K562 (cell line): Measurements from ENCODE around the gene CNN3. TPM values are rescaled to one million over a fixed set of nuclear protein-coding genes. Genes with fewer than 3 reads are reported as not detected.

Source experiments
- ATAC-seq: fragments of 200-7000 bp; cut with Tn5 transposase; 3 replicates; pipeline ENCODE4 v1.9.1; 2020; ENCODE audit warnings: moderate library complexity
- BruUV-seq: library from RNA; stranded (reverse); fragments of 400-500 nt; replicated peaks from 2 replicates; lab custom pipeline; 2021; lab: Mats Ljungman, UMichigan
- CTCF ChIA-PET: fragments of 300-600 bp; formaldehyde crosslinking; extraction: SDS; loops from one replicate; lab custom pipeline; 2021; ENCODE audit warnings: low intra/inter-chr PET ratio; lab: Yijun Ruan, JAX
- POLR2A ChIA-PET: fragments of 300-600, 350-650 bp; sonication (Branson Sonifier 250); formaldehyde crosslinking; extraction: SDS; loops from one replicate; lab custom pipeline; 2021; ENCODE audit warnings: antibody characterized with exemption, inconsistent platforms; lab: Yijun Ruan, JAX
- DNase-seq, 4 experiments: peaks; one replicate each; pipeline versions ENCODE4 v3.0.0 to v3.0.0-alpha.2; 2011 to 2018; ENCODE audit warnings: low spot score in 3 of 4, mixed read lengths in 3 of 4; ENCODE audit errors: extremely low read depth in 1 of 4
- FAIRE-seq: peaks from 2 replicates; lab custom pipeline; 2011; peaks lifted over from hg19 to GRCh38; lab: Jason Lieb, UNC
- H2AFZ ChIP-seq: 2 replicates; pipeline ENCODE4 v1.6.0; 2011; ENCODE audit warnings: low read depth, low read length, control low read depth, inconsistent platforms
- H3K27ac ChIP-seq: fragments of 200-600 bp; 3 replicates; pipeline ENCODE4 v1.8.0; 2011; ENCODE audit warnings: low read depth, mild to moderate bottlenecking, control low read depth, inconsistent platforms, low read length, moderate library complexity, mixed read lengths; ENCODE audit errors: extremely low read depth
- H3K27me3 ChIP-seq, 2 experiments: fragments of 300-600 bp in 1 of 2; 2 replicates in 1 of 2; 3 replicates in 1 of 2; pipeline versions ENCODE4 v1.6.0 to v1.8.0; 2011; ENCODE audit warnings: inconsistent platforms in 2 of 2, low read length in 2 of 2, mild to moderate bottlenecking in 1 of 2, mixed read lengths in 1 of 2, moderate library complexity in 1 of 2; ENCODE audit not compliant: control insufficient read depth in 2 of 2, insufficient read depth in 2 of 2
- H3K36me3 ChIP-seq: fragments of 300-600 bp; 3 replicates; pipeline ENCODE4 v1.8.0; 2011; ENCODE audit warnings: mild to moderate bottlenecking, low read length, inconsistent platforms; ENCODE audit not compliant: control insufficient read depth, insufficient read depth
- H3K4me1 ChIP-seq, 2 experiments: fragments of 200-600 bp in 1 of 2; replicated peaks in 1 of 2; 2 replicates in 1 of 2; 3 replicates in 1 of 2; pipeline versions ENCODE4 v1.5.1 to v1.8.0; 2011; ENCODE audit warnings: inconsistent platforms in 2 of 2, low read length in 2 of 2, mild to moderate bottlenecking in 1 of 2, mixed read lengths in 1 of 2, moderate library complexity in 1 of 2; ENCODE audit not compliant: control insufficient read depth in 2 of 2, insufficient read depth in 2 of 2
- H3K4me2 ChIP-seq: 2 replicates; pipeline ENCODE4 v1.6.1; 2011; ENCODE audit warnings: low read length, control low read depth, inconsistent platforms, mixed read lengths; ENCODE audit not compliant: insufficient read depth
- H3K4me3 ChIP-seq: fragments of 200-600 bp; sonication (generic), shearing (Covaris generic); 2 replicates; pipeline ENCODE4 v1.5.1; 2016; ENCODE audit warnings: control low read depth, inconsistent platforms
- H3K79me2 ChIP-seq: fragments of 200-600 bp; 3 replicates; pipeline ENCODE4 v1.8.0; 2011; ENCODE audit warnings: low read length, inconsistent platforms; ENCODE audit not compliant: control insufficient read depth, insufficient read depth
- H3K9ac ChIP-seq, 2 experiments: 2 replicates each; pipeline versions ENCODE4 v1.6.0 to v1.6.1; 2011; ENCODE audit warnings: low read depth in 2 of 2, low read length in 2 of 2, control low read depth in 1 of 2, inconsistent platforms in 1 of 2, mild to moderate bottlenecking in 1 of 2, mixed read lengths in 1 of 2; ENCODE audit not compliant: insufficient read depth in 1 of 2
- H3K9me1 ChIP-seq: one replicate; pipeline ENCODE4 v1.6.0; 2011; ENCODE audit warnings: inconsistent platforms, mild to moderate bottlenecking, low read length, moderate library complexity; ENCODE audit not compliant: control insufficient read depth, insufficient read depth
- H3K9me3 ChIP-seq: replicated peaks from 2 replicates; pipeline ENCODE4 v1.5.1; 2011; ENCODE audit warnings: low read depth, low read length, inconsistent platforms; ENCODE audit not compliant: control insufficient read depth, insufficient read depth
- H4K20me1 ChIP-seq: replicated peaks from 2 replicates; pipeline ENCODE4 v1.6.1; 2011; ENCODE audit warnings: low read length, inconsistent platforms, mixed read lengths; ENCODE audit not compliant: control insufficient read depth, insufficient read depth
- ARID1B ChIP-seq: fragments of 450-650 bp; IDR thresholded peaks from 2 replicates; pipeline ENCODE4 v1.6.1; 2016; ENCODE audit warnings: antibody characterized with exemption, mild to moderate bottlenecking, inconsistent platforms
- CBFB ChIP-seq: sonication (generic); formaldehyde crosslinking; IDR thresholded peaks from 2 replicates; pipeline ENCODE4 v1.4.0; 2020; ENCODE audit warnings: mild to moderate bottlenecking, missing genetic modification reagents
- CBX3 ChIP-seq, 2 experiments: IDR thresholded peaks; 1 replicate in 1 of 2; 2 replicates in 1 of 2; pipeline ENCODE4 v1.6.1; 2012; ENCODE audit warnings: inconsistent platforms in 2 of 2, low read length in 2 of 2, borderline replicate concordance in 1 of 2, control low read depth in 1 of 2
- FOXK2 ChIP-seq, 2 experiments: fragments of 450-650 bp; IDR thresholded peaks in 1 of 2; conservative IDR thresholded peaks in 1 of 2; 2 replicates each; pipeline ENCODE4 v1.6.1; 2016; ENCODE audit warnings: low read depth in 2 of 2, mild to moderate bottlenecking in 1 of 2
- GATAD2B ChIP-seq: fragments of 450-650 bp; IDR thresholded peaks from 2 replicates; pipeline ENCODE4 v1.6.1; 2017; ENCODE audit warnings: mild to moderate bottlenecking, borderline replicate concordance
- HDAC1 ChIP-seq, 2 experiments: fragments of 450-650 bp; IDR thresholded peaks; 2 replicates each; pipeline ENCODE4 v1.6.1; 2016 to 2017; ENCODE audit warnings: inconsistent platforms in 1 of 2, mild to moderate bottlenecking in 1 of 2, moderate library complexity in 1 of 2
- HDAC2 ChIP-seq: fragments of 450-650 bp; IDR thresholded peaks from 2 replicates; pipeline ENCODE4 v1.6.1; 2016; ENCODE audit warnings: mild to moderate bottlenecking
- HDAC6 ChIP-seq: IDR thresholded peaks from 2 replicates; pipeline ENCODE4 v1.6.1; 2012; ENCODE audit warnings: low read depth, mild to moderate bottlenecking, control low read depth, inconsistent platforms, low read length, moderate library complexity
- L3MBTL2 ChIP-seq: fragments of 450-650 bp; IDR thresholded peaks from 2 replicates; pipeline ENCODE4 v1.6.1; 2016; ENCODE audit warnings: mild to moderate bottlenecking, moderate library complexity
- MED1 ChIP-seq: sonication (generic); formaldehyde crosslinking; IDR thresholded peaks from 2 replicates; pipeline ENCODE4 v1.8.1; 2023; ENCODE audit warnings: missing genetic modification reagents, borderline replicate concordance
- NFXL1 ChIP-seq: fragments of 450-650 bp; formaldehyde crosslinking; IDR thresholded peaks from 2 replicates; pipeline ENCODE4 v1.4.0; 2021; ENCODE audit warnings: mild to moderate bottlenecking
- SETDB1 ChIP-seq: IDR thresholded peaks from one replicate; pipeline ENCODE4 v1.6.1; 2012; ENCODE audit warnings: low read length, control low read depth, inconsistent platforms
- STAG1 ChIP-seq: sonication (generic); formaldehyde crosslinking; IDR thresholded peaks from 2 replicates; pipeline ENCODE4 v1.5.0; 2020; ENCODE audit warnings: missing genetic modification reagents, borderline replicate concordance
- TCF3 ChIP-seq: sonication (generic); formaldehyde crosslinking; IDR thresholded peaks from 2 replicates; pipeline ENCODE4 v1.4.0; 2020; ENCODE audit warnings: mild to moderate bottlenecking, missing genetic modification reagents
- TCF7 ChIP-seq: sonication (generic); IDR thresholded peaks from 2 replicates; pipeline ENCODE4 v1.6.1; 2016; ENCODE audit warnings: antibody characterized with exemption, borderline replicate concordance
- ZNF24 ChIP-seq: fragments of 450-650 bp; IDR thresholded peaks from 2 replicates; pipeline ENCODE4 v1.6.1; 2016
- ZNF282 ChIP-seq: sonication (generic); formaldehyde crosslinking; IDR thresholded peaks from 2 replicates; pipeline ENCODE4 v1.8.1; 2023; ENCODE audit warnings: missing genetic modification reagents
- ZNF347 ChIP-seq: fragments of 450-650 bp; formaldehyde crosslinking; IDR thresholded peaks from 2 replicates; pipeline ENCODE4 v1.4.0; 2020; ENCODE audit warnings: low read depth, mild to moderate bottlenecking, moderate library complexity
- ZNF431 ChIP-seq: sonication (generic); formaldehyde crosslinking; IDR thresholded peaks from 2 replicates; pipeline ENCODE4 v1.8.0; 2022; ENCODE audit warnings: mild to moderate bottlenecking, missing genetic modification reagents
- ZNF561 ChIP-seq: fragments of 450-650 bp; formaldehyde crosslinking; conservative IDR thresholded peaks from 2 replicates; pipeline ENCODE4 v1.4.0; 2020; ENCODE audit warnings: mild to moderate bottlenecking, moderate library complexity
- WGBS: fragments of 100-300 bp; shearing (Covaris generic); methylation state at CpG from one replicate; pipeline ENCODE4 v1.1.6; 2016; ENCODE audit warnings: low coverage, mixed read lengths; ENCODE audit not compliant: insufficient coverage; ENCODE audit errors: missing lambda C conversion rate; 5-methylcytosine and 5-hydroxymethylcytosine counted together
- in situ Hi-C: fragments of 300-500 bp; cut with MboI; formaldehyde crosslinking; loops from 4 replicates; pipeline ENCODE4 v1.15.0; 2018; ENCODE audit warnings: inconsistent platforms, mixed read lengths
- intact Hi-C: fragments of 100-400 bp; cut with micrococcal nuclease; formaldehyde crosslinking; loops from 2 replicates; pipeline ENCODE4 v1.14.2; 2022
- polyA plus RNA-seq, 8 experiments: library from polyadenylated mRNA; depleted of rRNA in 4 of 8; stranded (reverse) in 5 of 8; unstranded in 3 of 8; fragments of >200 nt; fragmentation: Nextera tagmentation in 2 of 8; fragmentation: Illumina TruSeq in 1 of 8; extraction: Ambion mirVana in 2 of 8; extraction: Trizol in 1 of 8; gene quantifications; 2 replicates each; pipeline versions ENCODE4 v1.2.1 to v1.2.3, GENCODE V29; 2011 to 2014; ENCODE audit warnings: inconsistent platforms in 1 of 8, missing spikeins in 1 of 8
- total RNA-seq, 7 experiments: library from RNA; depleted of rRNA in 6 of 7; stranded (reverse); fragments of >200 nt in 6 of 7; fragmentation: Illumina TruSeq in 2 of 7; extraction: Trizol in 2 of 7; gene quantifications; 2 replicates each; pipeline versions ENCODE4 v1.2.1 to v1.2.3, GENCODE V29; 2011 to 2021; ENCODE audit warnings: low replicate concordance in 1 of 7
- TF ChIP-seq, protein P1 (sequence below): sonication (generic); formaldehyde crosslinking; IDR thresholded peaks from 2 replicates; pipeline ENCODE4 v1.8.1; 2023; ENCODE audit warnings: mild to moderate bottlenecking, missing genetic modification reagents

CNN3 gene
- total and polyA plus RNA-seq, 9 of the 15 experiments (the other 6 are each of a cell fraction or from before 2014, with no cell fraction given), result 0.06 to 0.62 (median 0.18) TPM; not detected in 4

DNA sequence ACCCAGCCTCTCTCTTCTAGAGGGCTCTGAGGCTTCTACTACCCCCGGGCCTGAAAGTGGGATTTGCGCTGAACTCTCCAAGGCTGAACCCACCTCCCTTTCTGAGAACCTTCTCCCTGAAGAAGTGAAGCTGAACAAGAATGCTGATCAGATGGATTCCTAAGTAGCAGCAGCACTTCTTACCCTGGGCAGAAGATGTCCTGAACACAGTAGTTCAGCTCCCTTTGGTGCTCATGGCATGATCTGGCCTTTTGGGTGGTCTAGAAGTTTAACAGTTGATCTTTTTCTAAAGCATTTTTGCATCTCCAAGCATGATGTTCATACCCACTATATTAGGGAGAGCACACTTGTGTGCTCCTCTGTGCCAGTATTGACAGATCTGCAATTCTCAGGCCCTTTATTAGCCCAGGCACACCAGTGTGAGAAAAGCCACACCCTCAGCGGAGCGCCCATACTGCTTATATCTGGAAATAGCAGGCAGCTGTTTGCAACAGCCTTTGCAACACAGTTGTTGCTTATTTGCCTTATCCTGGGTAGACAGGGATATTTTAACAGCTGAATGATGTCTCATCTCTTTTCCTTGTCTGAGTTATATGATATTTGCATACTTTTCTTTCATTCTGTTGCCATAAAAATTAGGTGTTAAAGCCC, 34.2 kb downstream of the CNN3 start (continued):
- TF ChIP-seq ARID1B, result 0 out of 2 replicates have a peak, but pooled peaks have one; percentile 20
- no peak for TF ChIP-seq ZNF24
- peak; percentile 46 for TF ChIP-seq TCF3

DNA sequence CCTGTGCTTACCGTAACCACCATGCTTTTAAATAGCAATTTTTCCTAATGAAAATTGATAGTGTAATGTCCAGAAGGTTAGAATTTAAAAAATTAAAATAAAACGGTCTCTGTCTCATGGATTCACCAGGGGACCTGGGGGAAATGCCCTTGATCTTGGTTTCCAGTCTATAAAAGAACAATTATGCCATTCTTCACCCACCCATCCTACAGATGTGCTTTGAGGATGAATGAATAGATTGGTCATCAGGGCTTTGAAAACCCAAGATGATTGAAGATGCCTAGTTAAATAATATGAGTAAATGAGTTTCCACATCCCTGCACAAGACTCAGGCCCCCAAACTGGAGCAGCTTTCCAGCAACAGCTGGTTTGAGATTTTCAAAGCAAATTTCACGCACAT, 38.7 kb downstream of the CNN3 start:
- Histone ChIP-seq H3K79me2 (no peaks in the 10 kb centered on the region), H4K20me1 (no peaks in the 10 kb centered on the region), H3K9ac (no peak overlapping the region), H3K4me1 (no peaks in the 10 kb centered on the region), H3K9me1 (no peaks in the 10 kb centered on the region), H3K4me3 (no peak overlapping the region), H3K4me2 (no peak overlapping the region), H3K27ac (no peak overlapping the region), H2AFZ (no peak overlapping the region), H3K27me3 (peaks cover 5 to 27% of the 10 kb centered on the region in 2 experiments), H3K36me3 (no peaks in the 10 kb centered on the region), H3K9me3 (no peaks in the 10 kb centered on the region)
- intact Hi-C loops (no loop called here), in situ Hi-C loops (no loop called here)
- FAIRE-seq (no peak), DNase-seq (no peak), ATAC-seq (no peak)
- 0% methylated on average over 3 of the region's 3 CpGs for WGBS
- ChIA-PET CTCF (no interaction called here), POLR2A (interaction anchor here (0.7 kb wide), 1 partner anchor 118 kb away, joined by 3 read pairs; no protein-coding TSS in a partner anchor)
- BruUV-seq, result no TSS peak
- TF ChIP-seq NFXL1 (CRISPR knock-in tag) (no peak), TCF7 (no peak), ZNF561 (CRISPR knock-in tag) (no peak), HDAC6 (no peak), ZNF431 (no peak), SETDB1 (no peak), STAG1 (CRISPR knock-in tag) (no peak), FOXK2 (conservative IDR thresholded peaks at IDR 0.05 in 1 of 2, IDR thresholded peaks at IDR 0.05 in 1 of 2; ENCODE audit: low read depth in 2 of 2) (no peak), HDAC1 (IDR thresholded peaks at IDR 0.05) (no peak), MED1 (CRISPR knock-in tag) (no peak), ZNF347 (CRISPR knock-in tag) (no peak), ZNF282 (CRISPR knock-in tag) (no peak), CBX3 (IDR thresholded peaks at IDR 0.05; ENCODE audit: borderline replicate concordance in 1 of 2, low read length in 2 of 2) (no peak), HDAC2 (no peak), L3MBTL2 (no peak), CBFB (CRISPR knock-in tag) (no peak), GATAD2B (no peak)
- TF ChIP-seq, protein P1, sequence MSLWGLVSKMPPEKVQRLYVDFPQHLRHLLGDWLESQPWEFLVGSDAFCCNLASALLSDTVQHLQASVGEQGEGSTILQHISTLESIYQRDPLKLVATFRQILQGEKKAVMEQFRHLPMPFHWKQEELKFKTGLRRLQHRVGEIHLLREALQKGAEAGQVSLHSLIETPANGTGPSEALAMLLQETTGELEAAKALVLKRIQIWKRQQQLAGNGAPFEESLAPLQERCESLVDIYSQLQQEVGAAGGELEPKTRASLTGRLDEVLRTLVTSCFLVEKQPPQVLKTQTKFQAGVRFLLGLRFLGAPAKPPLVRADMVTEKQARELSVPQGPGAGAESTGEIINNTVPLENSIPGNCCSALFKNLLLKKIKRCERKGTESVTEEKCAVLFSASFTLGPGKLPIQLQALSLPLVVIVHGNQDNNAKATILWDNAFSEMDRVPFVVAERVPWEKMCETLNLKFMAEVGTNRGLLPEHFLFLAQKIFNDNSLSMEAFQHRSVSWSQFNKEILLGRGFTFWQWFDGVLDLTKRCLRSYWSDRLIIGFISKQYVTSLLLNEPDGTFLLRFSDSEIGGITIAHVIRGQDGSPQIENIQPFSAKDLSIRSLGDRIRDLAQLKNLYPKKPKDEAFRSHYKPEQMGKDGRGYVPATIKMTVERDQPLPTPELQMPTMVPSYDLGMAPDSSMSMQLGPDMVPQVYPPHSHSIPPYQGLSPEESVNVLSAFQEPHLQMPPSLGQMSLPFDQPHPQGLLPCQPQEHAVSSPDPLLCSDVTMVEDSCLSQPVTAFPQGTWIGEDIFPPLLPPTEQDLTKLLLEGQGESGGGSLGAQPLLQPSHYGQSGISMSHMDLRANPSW (CRISPR knock-in tag), result no peak
